Thymus (tissue), 11 donors: ENCODE measurements around the gene SEMA3B. TPM values are rescaled to one million over a fixed set of nuclear protein-coding genes. Genes with fewer than 3 reads are reported as not detected.
A peak's percentile ranks its signal among the peaks of the same experiment; 100 is the strongest.

Experiments
- DNase-seq, 9 donors: peaks; one replicate each; pipeline ENCODE4 v3.0.0-alpha.2; 2013; ENCODE audit warnings: low spot score in 9 of 9, low read depth in 6 of 9, missing footprints in 1 of 9
- H3K27ac ChIP-seq, 2 donors: one replicate each; pipeline ENCODE4 v1.5.1; 2013; ENCODE audit warnings: control low read depth in 1 of 2, low read depth in 1 of 2, low read length in 1 of 2, mild to moderate bottlenecking in 1 of 2, moderate library complexity in 1 of 2
- H3K27me3 ChIP-seq, 2 donors: one replicate each; pipeline ENCODE4 v1.5.1; 2013; ENCODE audit warnings: low read length in 1 of 2; ENCODE audit not compliant: control insufficient read depth in 2 of 2, insufficient read depth in 1 of 2
- H3K36me3 ChIP-seq, 2 donors: one replicate each; pipeline ENCODE4 v1.5.1; 2013; ENCODE audit warnings: low read length in 1 of 2, mild to moderate bottlenecking in 1 of 2, moderate library complexity in 1 of 2; ENCODE audit not compliant: control insufficient read depth in 2 of 2, insufficient read depth in 2 of 2
- H3K4me1 ChIP-seq, 2 donors: one replicate each; pipeline ENCODE4 v1.5.1; 2013; ENCODE audit warnings: low read length in 2 of 2; ENCODE audit not compliant: control insufficient read depth in 2 of 2, insufficient read depth in 2 of 2
- H3K4me3 ChIP-seq, 2 donors: one replicate each; pipeline ENCODE4 v1.5.1; 2013; ENCODE audit warnings: low read length in 2 of 2, control low read depth in 1 of 2, mild to moderate bottlenecking in 1 of 2
- H3K9me3 ChIP-seq, 2 donors: one replicate each; pipeline ENCODE4 v1.5.1; 2013; ENCODE audit warnings: low read length in 1 of 2, mild to moderate bottlenecking in 1 of 2; ENCODE audit not compliant: control insufficient read depth in 2 of 2, insufficient read depth in 1 of 2
- WGBS: extraction: QIAGEN DNeasy Blood & Tissue Kit; methylation state at CpG from one replicate; pipeline ENCODE4 v1.1.7; 2013; 5-methylcytosine and 5-hydroxymethylcytosine counted together
- polyA plus RNA-seq: library from polyadenylated mRNA; stranded (reverse); fragments of 200-250 nt; gene quantifications from one replicate; pipeline ENCODE4 v1.2.3, GENCODE V29; 2013
- total RNA-seq: library from RNA; stranded (reverse); fragments of 120-200 nt; gene quantifications from one replicate; pipeline ENCODE4 v1.2.4, GENCODE V29; 2013
- donor health status: healthy.

The SEMA3B gene
- total and polyA plus RNA-seq, 2 donors, result 0.66 to 4.8 TPM

- H3K9me3 ChIP-seq, result no peaks in the 10 kb centered on the region
- peaks cover 26 to 30% of the 10 kb centered on the region in 2 donors for H3K36me3 ChIP-seq
- peak within 1 kb of the TSS; percentile 78 for H3K4me3 ChIP-seq
- 2% methylated on average over 67 of the region's 67 CpGs for WGBS
- H3K27ac ChIP-seq, result peak within 1 kb of the TSS; percentile 64 to 72
- DNase-seq, result peak; percentile 82 to 98 (median 94)
- H3K27me3 ChIP-seq, result no peaks in the 10 kb centered on the region
- H3K4me1 ChIP-seq, result peaks cover 7 to 19% of the 10 kb centered on the region in 2 donors
Observed at GRCh38 chr3:50292159-50293078, 23.5 kb downstream of the SEMA3B start, which contains the start of gene IFRD2. Gene IFRD2 (minus strand): TSS chr3:50292429. CDS start chr3:50292274, 155 bp downstream.

- no peak for DNase-seq
- H3K27ac ChIP-seq, result peak overlapping the region; percentile 62 to 64
- WGBS, result 89% methylated on average over 12 of the region's 12 CpGs
- H3K4me1 ChIP-seq, result peaks cover 9 to 23% of the 10 kb centered on the region in 2 donors
- H3K36me3 ChIP-seq, result peaks cover 18 to 22% of the 10 kb centered on the region in 2 donors
- H3K9me3 ChIP-seq, result no peaks in the 10 kb centered on the region
- H3K27me3 ChIP-seq, result no peaks in the 10 kb centered on the region
- H3K4me3 ChIP-seq, result no peak overlapping the region
Observed at GRCh38 chr3:50293079-50293801, 24.3 kb downstream of the SEMA3B start.

GRCh38 chr3:50294089-50294488 is 25.1 kb downstream of the SEMA3B start:
- H3K36me3 ChIP-seq, result peaks cover 9 to 13% of the 10 kb centered on the region in 2 donors
- peaks cover 14 to 31% of the 10 kb centered on the region in 2 donors for H3K4me1 ChIP-seq
- no peak overlapping the region for H3K4me3 ChIP-seq
- no peaks in the 10 kb centered on the region for H3K9me3 ChIP-seq
- DNase-seq, result no peak
- H3K27ac ChIP-seq, result no peak overlapping the region
- WGBS, result 97% methylated on average over 4 of the region's 4 CpGs
- no peaks in the 10 kb centered on the region for H3K27me3 ChIP-seq

DNA sequence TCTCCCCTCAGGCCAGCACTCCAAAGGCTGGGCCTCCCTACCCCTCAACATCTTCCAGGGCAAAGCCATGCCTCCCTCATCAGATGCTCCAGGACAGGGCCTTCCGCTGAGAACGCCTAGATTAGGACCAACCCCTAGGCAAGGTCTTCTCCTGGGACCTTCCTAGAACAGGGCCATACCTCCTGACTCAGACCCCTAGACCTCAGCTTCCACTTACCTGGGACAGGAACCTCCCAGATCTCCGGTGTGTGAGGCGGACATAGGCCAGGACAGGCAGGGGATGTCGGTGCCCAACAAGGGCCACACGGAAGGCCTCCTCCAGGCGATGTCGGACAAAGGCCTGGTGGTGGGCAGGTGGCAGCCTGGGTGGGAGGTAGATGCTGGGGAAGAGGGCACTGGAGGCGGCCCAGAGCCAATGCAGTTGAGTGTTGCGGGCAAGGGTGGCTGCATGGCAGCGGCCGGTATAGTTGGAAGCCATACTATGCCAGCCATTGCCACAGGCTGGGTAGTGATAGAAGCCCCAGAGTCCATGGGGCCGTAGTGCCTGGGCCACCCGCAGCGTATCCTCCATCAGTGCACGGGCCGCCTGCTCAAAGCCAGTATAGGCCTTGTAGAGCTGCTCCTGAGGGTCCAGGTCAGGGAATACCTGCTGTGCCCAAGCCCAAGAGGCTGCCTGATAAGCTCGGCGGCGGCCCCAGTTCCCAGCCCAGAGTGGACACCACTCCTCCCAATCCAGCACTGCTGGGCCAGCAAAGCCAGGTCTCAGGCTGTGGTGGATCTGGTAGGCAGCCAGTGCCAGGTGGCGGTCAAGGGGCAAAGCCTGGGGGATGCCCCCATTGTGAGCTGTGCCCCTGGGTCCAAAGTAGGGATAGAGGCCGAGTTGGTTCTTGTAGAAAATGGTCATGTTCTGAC is 25.8 kb downstream of the SEMA3B start:
- no peak overlapping the region for H3K27ac ChIP-seq
- peaks cover 3 to 7% of the 10 kb centered on the region in 2 donors for H3K36me3 ChIP-seq
- no peak for DNase-seq
- WGBS, result 98% methylated on average over 22 of the region's 22 CpGs
- H3K4me3 ChIP-seq, result no peak overlapping the region
- peaks cover 15 to 34% of the 10 kb centered on the region in 2 donors for H3K4me1 ChIP-seq
- H3K27me3 ChIP-seq, result no peaks in the 10 kb centered on the region
- no peaks in the 10 kb centered on the region for H3K9me3 ChIP-seq

DNA sequence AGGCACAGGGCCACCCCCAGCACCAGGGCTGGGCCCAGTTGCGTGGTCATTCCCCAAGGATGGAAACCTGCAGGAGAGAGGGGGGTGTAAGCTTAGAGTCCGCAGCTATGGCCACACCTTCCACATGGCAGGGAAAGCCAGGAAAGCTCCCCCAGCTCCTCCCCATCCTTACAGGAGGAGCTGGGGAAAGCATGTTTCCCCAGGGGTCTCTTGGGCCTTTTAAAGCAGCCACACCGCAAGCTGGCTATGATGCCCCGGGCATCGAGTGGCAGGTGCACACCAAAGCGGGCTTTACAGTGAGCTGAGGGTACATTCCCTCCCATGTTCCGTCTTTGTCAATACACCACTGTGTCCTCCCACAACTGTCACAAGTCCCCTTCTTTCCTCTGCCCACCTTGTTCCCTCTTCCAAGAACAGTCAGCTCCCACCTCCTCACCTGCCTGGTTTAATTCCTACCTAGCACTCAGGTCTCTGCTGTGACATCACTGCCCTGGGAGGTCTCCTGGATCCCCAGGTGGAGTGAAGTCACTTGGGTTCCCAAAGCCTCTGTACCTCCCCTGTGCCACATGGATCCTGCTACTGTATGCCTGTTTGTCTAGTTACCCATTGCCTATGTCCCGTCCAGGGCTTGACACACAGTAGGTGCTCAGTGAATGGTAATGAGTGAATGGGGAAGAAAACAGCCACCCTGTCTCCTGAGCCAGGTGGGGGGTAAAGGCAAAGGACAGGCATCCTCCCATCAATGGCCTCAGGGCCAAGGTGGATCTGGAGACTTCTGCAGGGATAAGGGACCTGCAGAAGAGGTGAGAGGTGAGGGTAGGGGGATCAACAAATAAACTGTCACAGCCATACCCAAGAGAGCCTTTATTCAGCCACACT is 26.8 kb downstream of the SEMA3B start:
- Histone ChIP-seq H3K27ac (no peak overlapping the region), H3K27me3 (no peaks in the 10 kb centered on the region), H3K4me3 (no peak overlapping the region), H3K36me3 (no peaks in the 10 kb centered on the region), H3K9me3 (no peaks in the 10 kb centered on the region), H3K4me1 (peaks cover 19 to 43% of the 10 kb centered on the region in 2 donors)
- no peak for DNase-seq
- WGBS, result 96% methylated on average over 8 of the region's 8 CpGs

- Histone ChIP-seq H3K4me1 (peaks cover 12 to 33% of the 10 kb centered on the region in 2 donors), H3K36me3 (no peaks in the 10 kb centered on the region), H3K27ac (no peak overlapping the region), H3K27me3 (no peaks in the 10 kb centered on the region), H3K9me3 (no peaks in the 10 kb centered on the region), H3K4me3 (no peak overlapping the region)
- 98% methylated on average over 18 of the region's 18 CpGs for WGBS
- DNase-seq, result no peak
Observed at GRCh38 chr3:50296721-50297383, 27.9 kb downstream of the SEMA3B start.

GRCh38 chr3:50297384-50297775 is 28.4 kb downstream of the SEMA3B start:
- Histone ChIP-seq H3K4me3 (no peak overlapping the region), H3K9me3 (no peaks in the 10 kb centered on the region), H3K36me3 (no peaks in the 10 kb centered on the region), H3K27me3 (no peaks in the 10 kb centered on the region), H3K4me1 (peaks cover 12 to 32% of the 10 kb centered on the region in 2 donors), H3K27ac (no peak overlapping the region)
- 100% methylated on average over 2 of the region's 2 CpGs for WGBS
- DNase-seq, result no peak
